GM12875 (cell line): ENCODE measurements around the gene NSUN3.

ENCODE experiments used
- H3K4me3 ChIP-seq: one replicate; pipeline ENCODE4 v1.5.1; 2011; ENCODE audit warnings: low read depth, low read length, control low read depth
- TF ChIP-seq, protein P1 (sequence below): IDR thresholded peaks from 2 replicates; pipeline ENCODE4 v1.5.1; 2011; ENCODE audit warnings: low read depth, mild to moderate bottlenecking, control low read depth, inconsistent platforms, low read length, moderate library complexity, borderline replicate concordance; ENCODE audit not compliant: insufficient read depth

The NSUN3 gene

DNA sequence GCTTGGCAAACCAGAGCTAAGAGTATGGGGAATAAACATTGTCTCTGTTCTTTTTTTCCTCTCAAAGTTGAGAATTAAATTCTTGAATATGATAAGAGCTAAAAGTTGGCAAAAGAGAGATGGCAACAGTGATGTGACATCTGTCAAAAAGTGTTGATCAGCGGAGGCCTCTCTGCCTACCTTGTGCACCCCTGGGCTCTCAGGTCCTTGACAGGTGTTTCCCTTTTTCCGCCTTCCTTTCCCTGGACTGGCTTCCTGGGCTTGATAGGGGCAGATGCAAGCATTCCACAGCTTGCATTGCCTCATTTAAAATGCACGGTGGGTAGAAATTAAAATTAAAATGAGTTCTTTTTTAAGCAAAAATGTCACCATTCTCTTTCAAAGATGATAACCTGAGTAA, 84.2 kb downstream of the NSUN3 start:
- H3K4me3 ChIP-seq: no peak overlapping the region
- TF ChIP-seq, protein P1, sequence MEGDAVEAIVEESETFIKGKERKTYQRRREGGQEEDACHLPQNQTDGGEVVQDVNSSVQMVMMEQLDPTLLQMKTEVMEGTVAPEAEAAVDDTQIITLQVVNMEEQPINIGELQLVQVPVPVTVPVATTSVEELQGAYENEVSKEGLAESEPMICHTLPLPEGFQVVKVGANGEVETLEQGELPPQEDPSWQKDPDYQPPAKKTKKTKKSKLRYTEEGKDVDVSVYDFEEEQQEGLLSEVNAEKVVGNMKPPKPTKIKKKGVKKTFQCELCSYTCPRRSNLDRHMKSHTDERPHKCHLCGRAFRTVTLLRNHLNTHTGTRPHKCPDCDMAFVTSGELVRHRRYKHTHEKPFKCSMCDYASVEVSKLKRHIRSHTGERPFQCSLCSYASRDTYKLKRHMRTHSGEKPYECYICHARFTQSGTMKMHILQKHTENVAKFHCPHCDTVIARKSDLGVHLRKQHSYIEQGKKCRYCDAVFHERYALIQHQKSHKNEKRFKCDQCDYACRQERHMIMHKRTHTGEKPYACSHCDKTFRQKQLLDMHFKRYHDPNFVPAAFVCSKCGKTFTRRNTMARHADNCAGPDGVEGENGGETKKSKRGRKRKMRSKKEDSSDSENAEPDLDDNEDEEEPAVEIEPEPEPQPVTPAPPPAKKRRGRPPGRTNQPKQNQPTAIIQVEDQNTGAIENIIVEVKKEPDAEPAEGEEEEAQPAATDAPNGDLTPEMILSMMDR: no peak

DNA sequence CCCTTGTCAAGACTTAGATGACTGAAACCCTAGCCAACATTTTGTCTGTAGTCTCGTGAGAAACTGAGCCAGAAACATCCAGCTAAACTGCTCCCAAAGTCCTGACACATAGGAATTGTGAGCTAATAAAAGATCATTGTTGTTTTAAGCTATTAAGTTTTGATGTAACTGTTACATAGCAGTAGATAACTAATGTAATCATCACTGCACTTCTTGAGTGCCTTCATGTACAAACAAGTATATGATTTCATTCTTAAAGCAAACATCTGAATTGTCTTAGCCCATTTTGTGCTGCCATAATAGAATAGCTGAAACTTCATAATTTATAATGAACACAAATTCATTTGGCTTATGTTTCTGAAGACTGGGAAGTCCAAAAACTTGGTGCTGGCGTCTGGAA, 87.3 kb downstream of the NSUN3 start:
- no peak overlapping the region for H3K4me3 ChIP-seq
- TF ChIP-seq, protein P1: no peak

DNA sequence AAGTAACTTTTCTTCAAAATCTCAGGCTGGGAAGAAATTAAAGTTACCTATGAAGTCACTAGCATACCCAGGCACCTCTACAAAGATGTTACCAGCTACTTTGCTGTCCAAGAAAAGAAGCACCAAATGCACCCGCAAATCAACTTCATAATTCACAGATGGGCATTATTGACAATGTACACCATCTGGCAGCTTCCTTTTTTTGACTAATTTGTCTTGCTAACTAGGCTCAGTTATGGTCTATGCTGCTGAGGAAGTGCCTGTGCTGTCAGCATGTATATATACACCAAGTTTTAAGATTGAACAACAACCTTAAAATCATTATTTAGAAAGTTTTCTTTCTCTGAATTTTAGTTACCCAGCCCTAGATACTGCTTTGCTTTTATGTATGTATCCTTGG, 93.8 kb downstream of the NSUN3 start:
- TF ChIP-seq, protein P1: no peak

DNA sequence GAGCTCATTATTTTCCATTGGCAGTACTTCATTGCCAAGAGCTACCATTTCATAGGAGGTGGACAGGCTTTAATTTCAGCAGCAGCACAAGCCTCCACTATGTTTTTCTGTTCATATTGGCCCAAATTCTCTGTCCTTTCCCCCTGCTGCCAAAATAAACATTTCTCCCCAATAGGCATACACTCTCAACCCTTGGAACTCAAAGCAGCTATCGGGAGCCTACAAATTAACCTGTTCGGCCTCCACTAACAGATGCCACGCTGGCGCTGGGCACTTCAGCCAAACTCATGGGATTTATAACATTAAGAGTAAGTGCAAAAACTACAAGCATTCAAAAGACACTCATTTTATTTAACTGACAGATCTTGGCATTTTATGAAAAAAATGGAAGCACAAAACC, 95.7 kb downstream of the NSUN3 start:
- TF ChIP-seq, protein P1: no peak
- no peak overlapping the region for H3K4me3 ChIP-seq

More for the DNA sequence above, 93.8 kb downstream of the NSUN3 start:
- H3K4me3 ChIP-seq: no peak overlapping the region

DNA sequence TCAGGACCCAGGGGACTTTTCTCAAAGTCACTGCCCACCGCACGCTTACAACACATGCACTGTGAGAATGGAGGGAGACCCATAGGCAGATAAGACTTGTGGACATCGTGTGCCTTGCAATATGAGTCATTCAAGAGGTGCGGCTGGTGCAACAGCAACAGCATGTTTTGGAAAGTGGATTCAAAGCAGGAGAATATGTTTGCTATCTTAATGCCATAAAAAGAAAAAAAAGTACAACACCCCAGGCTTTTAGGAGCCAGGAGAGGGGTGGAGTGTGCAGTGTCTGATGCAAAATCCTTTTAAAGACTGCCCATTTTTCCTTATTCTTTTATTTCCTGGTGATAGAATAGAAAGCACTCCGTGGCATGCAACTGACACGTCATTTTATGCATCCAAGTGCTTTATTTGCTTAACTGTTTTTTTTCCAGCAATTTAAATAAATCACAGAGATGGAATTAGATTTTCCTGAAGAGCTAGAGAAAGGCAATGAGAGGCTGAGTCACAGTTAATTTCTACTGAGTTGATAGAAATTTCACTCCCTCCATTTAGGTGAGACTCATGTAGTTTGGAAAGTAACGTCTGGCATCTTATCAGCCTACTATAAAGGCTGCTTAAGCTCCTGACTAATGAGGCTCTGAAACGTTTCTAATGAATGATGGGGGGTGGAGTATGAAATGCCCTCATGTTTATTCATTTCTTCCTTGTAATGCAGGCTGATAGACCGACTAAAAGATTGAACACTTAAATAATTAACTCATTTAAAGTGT, 96.4 kb downstream of the NSUN3 start:
- TF ChIP-seq, protein P1: no peak
- no peak overlapping the region for H3K4me3 ChIP-seq

DNA sequence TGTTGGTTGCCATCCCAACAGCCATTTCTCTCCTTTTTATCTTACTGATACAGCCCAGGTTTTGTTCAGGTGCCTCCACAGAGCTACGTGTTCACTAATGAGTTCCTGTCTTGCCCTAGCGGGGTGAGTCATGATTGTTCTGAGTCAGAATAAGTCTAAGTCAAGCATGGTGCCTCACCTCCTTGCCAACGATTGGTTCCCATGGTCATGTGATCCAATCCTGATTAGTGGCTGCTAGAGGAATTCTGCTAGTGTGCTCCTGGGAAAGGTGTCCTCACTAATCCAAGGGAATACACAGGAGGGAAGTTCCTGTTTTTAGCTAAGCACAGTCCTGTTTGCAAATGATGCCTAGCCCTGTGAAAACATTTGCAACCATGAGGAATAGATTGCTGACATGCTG, 99.8 kb downstream of the NSUN3 start:
- TF ChIP-seq, protein P1: no peak
- H3K4me3 ChIP-seq: no peak overlapping the region

DNA sequence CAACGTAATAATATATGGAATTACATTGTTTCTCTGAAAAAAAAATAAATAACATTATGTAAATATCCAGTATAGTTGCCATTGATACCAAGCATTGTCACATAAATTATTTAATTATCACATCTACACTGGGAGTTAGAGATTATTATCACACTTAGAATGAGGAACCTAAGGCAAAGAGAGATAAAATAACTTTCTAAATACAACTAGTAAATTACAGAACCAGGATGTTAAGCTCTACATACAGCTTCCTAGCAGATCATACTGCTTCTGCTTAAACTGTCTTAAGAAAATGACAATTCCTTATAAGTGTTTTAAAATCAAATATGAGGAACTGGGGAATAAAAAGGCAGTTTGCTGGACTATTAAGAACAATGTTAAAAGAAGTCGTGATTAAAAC, 104.5 kb downstream of the NSUN3 start:
- TF ChIP-seq, protein P1: no peak

More for the DNA sequence above, 104.5 kb downstream of the NSUN3 start:
- no peak overlapping the region for H3K4me3 ChIP-seq
